GM20431 (cell line): Measurements from ENCODE around the gene LOXHD1.

ENCODE experiments used
- in situ Hi-C: fragments of 300-500 bp; cut with MseI, MboI; formaldehyde crosslinking; loops from one replicate; pipeline ENCODE4 v1.15.0; 2020; ENCODE audit warnings: low sequenced_read_pairs; ENCODE audit not compliant: unreplicated experiment

The LOXHD1 gene

GRCh38 chr18:46433121-46433826, 223.7 kb downstream of the LOXHD1 start:
- in situ Hi-C loops, result no loop called here

- in situ Hi-C loops, result no loop called here
These were observed 225.4 kb downstream of the LOXHD1 start for GRCh38 chr18:46431522-46432171.

- in situ Hi-C loops, result no loop called here
These were observed 227.3 kb downstream of the LOXHD1 start for GRCh38 chr18:46429649-46430224.

- in situ Hi-C loops, result no loop called here
These were observed 227.9 kb downstream of the LOXHD1 start for GRCh38 chr18:46429130-46429529.

- in situ Hi-C loops, result no loop called here
These were observed 228.7 kb downstream of the LOXHD1 start for GRCh38 chr18:46428368-46428767.

DNA sequence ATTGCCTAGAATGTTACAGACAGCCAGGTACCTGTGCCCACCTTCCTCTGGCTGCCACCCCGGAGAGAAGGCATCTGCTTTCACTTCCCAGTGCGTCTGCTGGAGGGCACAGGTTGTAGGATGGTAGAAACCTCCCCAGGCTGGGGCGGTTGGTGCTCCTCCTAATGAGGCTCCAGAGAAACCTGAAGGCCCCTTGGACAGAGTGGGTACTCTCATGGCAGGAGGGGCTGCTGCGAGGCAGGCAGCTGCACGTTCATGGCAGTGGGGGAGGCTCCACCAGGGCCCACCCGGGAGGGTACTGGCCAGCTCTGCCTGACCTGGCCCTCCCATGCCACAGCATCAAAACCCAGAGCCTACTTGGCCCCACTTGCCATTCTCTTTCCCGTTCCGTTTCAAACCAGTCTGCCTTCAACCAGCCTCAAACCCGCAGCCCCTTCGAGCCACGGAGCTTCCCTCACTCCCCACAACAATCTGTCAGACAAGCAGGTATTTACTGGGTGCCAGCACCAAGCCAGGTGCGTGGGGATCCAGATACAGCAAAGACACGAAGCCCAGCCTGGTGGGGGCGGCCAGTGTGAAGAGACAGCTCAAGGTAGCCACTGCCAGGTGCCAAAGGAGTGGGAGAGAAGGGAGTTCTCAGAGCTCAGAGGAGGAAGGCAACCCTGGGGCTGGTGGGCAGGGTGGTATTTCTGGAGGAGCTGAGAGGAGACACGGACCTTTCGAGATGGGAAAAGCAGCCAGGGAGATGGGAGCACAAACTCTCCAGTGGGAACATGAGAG, 229.6 kb downstream of the LOXHD1 start:
- in situ Hi-C loops, result no loop called here
